ENCODE data around the gene TULP4. TPM values are rescaled to one million over a fixed set of nuclear protein-coding genes. Genes with fewer than 3 reads are reported as not detected.

TULP4 gene
- total RNA-seq, 1 donor from 2014 or later: 117 TPM

- H3K27me3 Mint-ChIP-seq (ENCODE audit: unreplicated experiment): no peaks in the 10 kb centered on the region
- H3K4me1 Mint-ChIP-seq (ENCODE audit: unreplicated experiment): no peaks in the 10 kb centered on the region
- H3K27ac Mint-ChIP-seq (ENCODE audit: unreplicated experiment): no peak overlapping the region
- TF ChIP-seq CTCF (IDR thresholded peaks at IDR 0.05; ENCODE audit: unreplicated experiment): no peak
- H3K36me3 Mint-ChIP-seq (ENCODE audit: low read depth, unreplicated experiment): no peaks in the 10 kb centered on the region
- no peak for DNase-seq (ENCODE audit: low spot score)
- no peak overlapping the region for H3K4me3 Mint-ChIP-seq (ENCODE audit: unreplicated experiment)
- H3K9me3 Mint-ChIP-seq (ENCODE audit: unreplicated experiment): no peaks in the 10 kb centered on the region
Observed at GRCh38 chr6:158531970-158532369, 219.7 kb downstream of the TULP4 start.

DNA sequence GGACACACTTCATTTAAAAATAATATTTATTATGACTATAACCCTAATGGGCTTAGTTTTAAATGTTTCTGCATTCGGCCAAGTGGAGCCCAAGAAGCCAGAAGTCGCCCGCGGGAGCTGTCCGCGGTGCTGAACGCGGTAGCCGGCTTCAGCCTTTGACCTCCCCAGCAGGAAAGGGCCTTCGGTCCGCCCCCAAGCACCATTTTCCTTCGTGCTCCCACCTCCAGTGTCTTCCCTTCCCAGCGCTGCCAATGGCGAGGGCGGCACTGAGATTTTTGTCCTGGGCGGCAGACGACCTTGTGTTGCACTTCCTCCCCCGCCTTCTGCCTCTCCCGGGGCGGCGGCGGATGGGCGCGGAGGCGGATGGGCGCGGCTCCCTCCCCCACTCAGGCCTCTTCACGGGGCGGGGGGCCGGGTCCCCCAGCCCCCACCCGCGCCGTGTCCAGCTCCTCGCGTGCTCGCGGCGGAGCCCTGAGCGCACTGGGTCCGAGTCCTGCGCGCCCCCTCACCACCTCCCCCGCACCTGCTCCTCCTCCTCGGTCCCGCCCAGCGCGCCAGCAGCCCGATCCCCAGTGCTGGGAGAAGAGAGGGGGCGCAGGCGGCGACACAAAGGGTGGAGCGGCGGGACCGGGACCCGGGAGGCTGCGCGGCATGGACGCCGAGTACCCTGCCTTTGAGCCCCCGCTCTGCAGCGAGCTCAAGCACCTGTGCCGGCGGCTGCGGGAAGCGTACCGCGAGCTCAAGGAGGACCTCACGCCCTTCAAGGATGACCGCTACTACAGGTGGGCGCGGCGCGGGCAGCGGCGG lies 224.0 kb downstream of the TULP4 start:
- no peaks in the 10 kb centered on the region for H3K36me3 Mint-ChIP-seq (ENCODE audit: low read depth, unreplicated experiment)
- no peak for TF ChIP-seq CTCF (IDR thresholded peaks at IDR 0.05; ENCODE audit: unreplicated experiment)
- peaks cover 2% of the 10 kb centered on the region for H3K27me3 Mint-ChIP-seq (ENCODE audit: unreplicated experiment)
- no peaks in the 10 kb centered on the region for H3K9me3 Mint-ChIP-seq (ENCODE audit: unreplicated experiment)
- H3K27ac Mint-ChIP-seq (ENCODE audit: unreplicated experiment): no peak overlapping the region
- no peaks in the 10 kb centered on the region for H3K4me1 Mint-ChIP-seq (ENCODE audit: unreplicated experiment)
- DNase-seq (ENCODE audit: low spot score): peak; percentile 89
- H3K4me3 Mint-ChIP-seq (ENCODE audit: unreplicated experiment): peak overlapping the region; percentile 87

DNA sequence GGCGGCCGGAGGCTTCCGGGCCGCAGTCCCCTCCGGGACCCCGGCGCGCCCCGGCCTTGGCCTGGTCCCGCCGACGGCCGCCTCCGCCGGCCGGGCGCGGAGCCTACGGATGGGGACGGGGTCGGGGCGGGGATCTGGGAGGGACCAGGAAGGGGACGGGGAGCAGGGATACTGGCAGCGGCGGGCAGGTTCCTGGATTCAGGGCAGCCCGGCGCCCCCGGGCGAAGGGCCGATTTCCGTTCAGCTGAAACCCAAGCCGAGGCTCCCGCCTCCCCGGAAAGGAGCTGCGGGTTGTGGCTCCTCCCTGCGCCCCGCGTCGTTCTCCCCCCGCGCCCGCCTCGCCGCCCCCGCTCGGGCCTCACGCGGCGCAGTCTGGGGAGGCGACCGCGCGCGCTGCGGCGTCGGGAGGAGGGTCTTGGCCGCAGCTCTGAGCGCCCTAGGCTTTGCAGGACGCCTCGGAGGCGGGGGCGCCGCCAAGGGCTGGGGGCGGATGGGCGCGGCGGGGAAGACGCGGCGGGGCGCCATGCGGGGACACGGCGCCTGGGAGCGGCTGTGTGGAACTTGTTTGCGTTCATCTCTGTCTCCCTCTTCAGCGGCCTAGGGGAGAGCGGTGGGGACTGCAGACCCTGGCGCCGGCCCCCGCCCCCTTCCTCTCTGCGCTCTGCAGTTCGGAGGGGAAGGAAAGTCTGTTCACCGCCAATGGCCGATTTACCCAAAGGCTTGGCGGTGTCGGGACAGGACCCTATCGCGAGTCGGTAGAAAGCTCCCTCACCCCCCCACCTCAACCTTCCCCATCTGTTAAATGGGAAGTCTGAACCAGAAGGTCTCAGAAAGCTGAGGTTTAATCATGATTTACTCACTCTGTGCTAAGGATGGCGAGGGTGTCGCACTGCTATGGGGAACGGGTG lies 224.9 kb downstream of the TULP4 start:
- TF ChIP-seq CTCF (IDR thresholded peaks at IDR 0.05; ENCODE audit: unreplicated experiment): no peak
- Mint-ChIP-seq H3K4me3 (ENCODE audit: unreplicated experiment) (peak overlapping the region; percentile 83), H3K27me3 (ENCODE audit: unreplicated experiment) (peaks cover 3% of the 10 kb centered on the region), H3K9me3 (ENCODE audit: unreplicated experiment) (no peaks in the 10 kb centered on the region), H3K36me3 (ENCODE audit: low read depth, unreplicated experiment) (no peaks in the 10 kb centered on the region), H3K4me1 (ENCODE audit: unreplicated experiment) (no peaks in the 10 kb centered on the region), H3K27ac (ENCODE audit: unreplicated experiment) (no peak overlapping the region)
- DNase-seq (ENCODE audit: low spot score): peak; percentile 55

DNA sequence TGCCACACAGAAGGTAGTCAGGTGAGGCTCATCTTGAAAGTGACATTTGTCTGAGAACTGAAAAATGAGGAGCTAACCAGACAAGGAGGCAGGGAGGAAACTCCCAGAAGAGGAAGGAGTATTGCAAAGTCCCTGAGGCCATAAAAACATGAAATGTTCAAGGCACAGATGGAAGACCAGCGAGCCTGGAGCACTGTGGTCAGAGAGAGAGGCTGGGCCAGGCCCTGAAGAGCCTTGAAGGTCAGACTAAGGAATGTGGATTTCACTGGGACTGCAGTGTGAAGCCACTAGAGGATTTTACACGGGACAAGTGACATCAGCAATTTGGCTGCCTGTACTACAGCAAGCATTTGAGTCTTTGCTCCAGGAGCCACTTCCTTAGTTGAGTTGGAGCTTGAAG lies 226.5 kb downstream of the TULP4 start:
- H3K36me3 Mint-ChIP-seq (ENCODE audit: low read depth, unreplicated experiment): no peaks in the 10 kb centered on the region
- TF ChIP-seq CTCF (IDR thresholded peaks at IDR 0.05; ENCODE audit: unreplicated experiment): no peak
- no peak overlapping the region for H3K27ac Mint-ChIP-seq (ENCODE audit: unreplicated experiment)
- no peaks in the 10 kb centered on the region for H3K4me1 Mint-ChIP-seq (ENCODE audit: unreplicated experiment)
- peaks cover 3% of the 10 kb centered on the region for H3K27me3 Mint-ChIP-seq (ENCODE audit: unreplicated experiment)
- no peaks in the 10 kb centered on the region for H3K9me3 Mint-ChIP-seq (ENCODE audit: unreplicated experiment)
- no peak overlapping the region for H3K4me3 Mint-ChIP-seq (ENCODE audit: unreplicated experiment)
- DNase-seq (ENCODE audit: low spot score): no peak
